HG03442 (cell line): ENCODE measurements around the gene PRB3.

Experiments used
- ATAC-seq: cut with Tn5 transposase; IDR thresholded peaks from one replicate; pipeline ENCODE4 v1.9.1; 2021; ENCODE audit warnings: mild to moderate bottlenecking, moderate library complexity; ENCODE audit not compliant: unreplicated experiment

Gene PRB3

GRCh38 chr12:11269607-11270006 is at the start of gene PRB3:
Gene PRB3, minus strand, starts transcription at chr12:11269707. Its CDS starts 38 bp downstream, at chr12:11269669.
- ATAC-seq, result no peak

- no peak for ATAC-seq
Observed at GRCh38 chr12:11310336-11310735, 40.8 kb upstream of the PRB3 start, which contains the start of gene PRB4. Gene PRB4, minus strand, starts transcription at chr12:11310436. Its CDS starts 38 bp downstream, at chr12:11310398.

GRCh38 chr12:11307143-11307542 is 37.6 kb upstream of the PRB3 start:
- no peak for ATAC-seq

GRCh38 chr12:11273449-11273848 is 3.9 kb upstream of the PRB3 start:
- no peak for ATAC-seq

- ATAC-seq, result no peak
Observed at GRCh38 chr12:11264501-11264900, 5.0 kb downstream of the PRB3 start.

GRCh38 chr12:11246489-11246888 is 23.0 kb downstream of the PRB3 start:
- no peak for ATAC-seq

GRCh38 chr12:11242656-11243055 is 26.9 kb downstream of the PRB3 start:
- no peak for ATAC-seq

GRCh38 chr12:11240348-11240930 is 29.1 kb downstream of the PRB3 start:
- no peak for ATAC-seq

GRCh38 chr12:11238275-11238674 is 31.2 kb downstream of the PRB3 start:
- ATAC-seq, result no peak

- no peak for ATAC-seq
Observed at GRCh38 chr12:11233532-11233931, 36.0 kb downstream of the PRB3 start.

- ATAC-seq, result peak; percentile 85
Observed at GRCh38 chr12:11228296-11228879, 41.1 kb downstream of the PRB3 start.

GRCh38 chr12:11227373-11227772 is 42.1 kb downstream of the PRB3 start:
- ATAC-seq, result no peak
